Activated T-helper 2 cell treated with anti-CD3 and anti-CD28 coated beads, Interferon-gamma antibody, Interleukin-2, Interleukin-4, amounts not matched to agents 10 μg/mL and 5 μg/mL and 100 μg/mL, durations not matched to agents 14 hours and 24 hours and 36 hours (primary cell): Measurements from ENCODE around the gene CRACR2A. TPM values are rescaled to one million over a fixed set of nuclear protein-coding genes. Genes with fewer than 3 reads are reported as not detected.
A peak's percentile ranks its signal among the peaks of the same experiment; 100 is the strongest.

ENCODE experiments used
- DNase-seq: peaks from one replicate; pipeline ENCODE4 v3.0.0; 2021; ENCODE audit warnings: low spot score
- H3K27ac Mint-ChIP-seq: one replicate; pipeline ENCODE4 v1.8.0; 2021; ENCODE audit warnings: mixed read lengths
- H3K27me3 Mint-ChIP-seq: one replicate; pipeline ENCODE4 v1.8.0; 2021; ENCODE audit warnings: low read depth, mixed read lengths
- H3K36me3 Mint-ChIP-seq: one replicate; pipeline ENCODE4 v1.8.0; 2021; ENCODE audit warnings: low read depth, mixed read lengths
- H3K4me1 Mint-ChIP-seq: one replicate; pipeline ENCODE4 v1.8.0; 2021; ENCODE audit warnings: low read depth, mixed read lengths
- H3K4me3 Mint-ChIP-seq: one replicate; pipeline ENCODE4 v1.8.0; 2021; ENCODE audit warnings: low read depth, mild to moderate bottlenecking, moderate library complexity, mixed read lengths
- H3K9me3 Mint-ChIP-seq: one replicate; pipeline ENCODE4 v1.8.0; 2021; ENCODE audit warnings: mixed read lengths
- intact Hi-C: fragments of 100-400 bp; cut with micrococcal nuclease; formaldehyde crosslinking; loops from one replicate; pipeline ENCODE4 v1.15.1; 2023
- total RNA-seq: library from RNA; stranded (reverse); gene quantifications from 2 replicates; pipeline ENCODE4 v1.2.3, GENCODE V29; 2022

Gene CRACR2A
- total RNA-seq, 1 donor from 2014 or later, result 24.6 TPM

DNA sequence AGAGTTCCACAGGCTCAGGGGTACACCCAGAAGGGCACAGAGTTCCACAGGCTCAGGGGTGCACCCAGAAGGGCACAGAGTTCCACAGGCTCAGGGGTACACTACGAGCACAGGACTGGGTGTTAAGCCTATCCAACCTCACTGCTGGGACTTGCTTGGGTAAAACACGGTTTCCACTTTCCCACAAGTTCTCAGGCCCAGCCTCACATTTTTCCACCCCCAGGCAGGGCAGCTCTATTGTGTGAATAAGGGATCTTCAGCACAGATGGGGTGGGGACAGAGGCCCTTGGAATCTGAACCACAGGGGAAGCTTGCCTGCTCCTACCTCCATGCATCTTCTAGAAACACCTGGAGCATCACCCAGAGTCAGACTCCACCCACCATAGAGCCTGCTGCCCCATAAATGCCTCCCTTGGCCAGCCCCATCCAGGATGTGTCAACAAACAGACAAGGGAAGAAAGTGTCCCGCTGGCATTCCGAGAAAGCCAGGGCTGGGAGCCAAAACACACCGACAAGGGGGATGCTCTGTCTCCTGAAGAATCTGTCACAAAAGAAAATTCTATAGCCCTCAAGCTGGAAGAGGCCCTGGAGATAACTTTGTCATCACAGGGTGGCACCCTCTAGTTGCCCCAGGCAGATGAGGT lies 4.8 kb downstream of the CRACR2A start:
- Mint-ChIP-seq H3K27me3 (no peaks in the 10 kb centered on the region), H3K9me3 (peaks cover 5% of the 10 kb centered on the region), H3K27ac (no peak overlapping the region), H3K4me1 (peaks cover 52% of the 10 kb centered on the region), H3K36me3 (peaks cover 64% of the 10 kb centered on the region), H3K4me3 (no peak overlapping the region)
- intact Hi-C loops, result no loop called here
- no peak for DNase-seq

DNA sequence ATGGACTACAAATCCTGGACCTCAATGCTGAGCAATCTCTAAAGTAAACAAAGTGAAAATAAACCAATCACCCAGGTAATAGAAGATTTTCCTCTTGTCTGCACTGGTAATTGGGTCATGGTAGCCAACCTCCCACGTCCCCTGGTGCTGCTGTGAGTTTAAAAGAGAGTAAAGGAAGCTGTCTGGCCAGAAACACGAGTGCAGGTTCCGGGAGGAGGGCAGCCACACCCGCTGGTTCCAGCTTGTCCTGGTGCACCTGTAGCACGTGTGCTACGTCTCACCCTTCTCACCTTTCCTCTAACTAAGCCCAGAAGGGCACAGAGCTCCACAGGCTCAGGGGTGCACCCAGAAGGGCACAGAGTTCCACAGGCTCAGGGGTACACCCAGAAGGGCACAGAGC lies 5.4 kb downstream of the CRACR2A start:
- no peaks in the 10 kb centered on the region for H3K27me3 Mint-ChIP-seq
- peaks cover 64% of the 10 kb centered on the region for H3K36me3 Mint-ChIP-seq
- DNase-seq, result no peak
- H3K27ac Mint-ChIP-seq, result no peak overlapping the region
- no peak overlapping the region for H3K4me3 Mint-ChIP-seq
- peaks cover 52% of the 10 kb centered on the region for H3K4me1 Mint-ChIP-seq
- intact Hi-C loops, result no loop called here
- H3K9me3 Mint-ChIP-seq, result peaks cover 5% of the 10 kb centered on the region

GRCh38 chr12:3746758-3747157 lies 6.2 kb downstream of the CRACR2A start:
- Mint-ChIP-seq H3K4me1 (peaks cover 47% of the 10 kb centered on the region), H3K9me3 (peaks cover 5% of the 10 kb centered on the region), H3K27ac (no peak overlapping the region), H3K4me3 (no peak overlapping the region), H3K27me3 (no peaks in the 10 kb centered on the region), H3K36me3 (peaks cover 64% of the 10 kb centered on the region)
- DNase-seq, result no peak
- intact Hi-C loops, result no loop called here

DNA sequence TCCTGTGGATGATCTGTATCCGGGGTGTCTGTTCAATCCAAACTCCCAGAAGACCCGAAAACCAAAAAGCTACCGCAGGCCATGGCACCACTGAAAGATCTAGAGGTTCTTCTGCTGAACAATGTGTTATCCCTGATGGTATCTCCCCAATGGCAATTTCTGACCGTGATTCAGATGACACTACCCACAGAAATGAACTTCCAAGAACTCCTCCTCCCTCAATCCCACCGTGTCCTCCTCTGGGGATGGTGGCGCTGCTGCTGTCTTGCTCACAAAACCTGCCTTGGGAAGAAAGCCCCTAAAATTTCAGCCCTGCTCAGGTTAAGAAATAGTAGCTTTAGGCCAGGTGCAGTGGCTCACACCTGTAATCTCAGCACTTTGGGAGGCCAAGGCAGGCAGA lies 7.8 kb downstream of the CRACR2A start:
- DNase-seq, result no peak
- H3K36me3 Mint-ChIP-seq, result peaks cover 51% of the 10 kb centered on the region
- peaks cover 5% of the 10 kb centered on the region for H3K9me3 Mint-ChIP-seq
- no peak overlapping the region for H3K4me3 Mint-ChIP-seq
- peak overlapping the region; percentile 71 for H3K27ac Mint-ChIP-seq
- H3K27me3 Mint-ChIP-seq, result no peaks in the 10 kb centered on the region
- H3K4me1 Mint-ChIP-seq, result peaks cover 32% of the 10 kb centered on the region
- intact Hi-C loops, result no loop called here

DNA sequence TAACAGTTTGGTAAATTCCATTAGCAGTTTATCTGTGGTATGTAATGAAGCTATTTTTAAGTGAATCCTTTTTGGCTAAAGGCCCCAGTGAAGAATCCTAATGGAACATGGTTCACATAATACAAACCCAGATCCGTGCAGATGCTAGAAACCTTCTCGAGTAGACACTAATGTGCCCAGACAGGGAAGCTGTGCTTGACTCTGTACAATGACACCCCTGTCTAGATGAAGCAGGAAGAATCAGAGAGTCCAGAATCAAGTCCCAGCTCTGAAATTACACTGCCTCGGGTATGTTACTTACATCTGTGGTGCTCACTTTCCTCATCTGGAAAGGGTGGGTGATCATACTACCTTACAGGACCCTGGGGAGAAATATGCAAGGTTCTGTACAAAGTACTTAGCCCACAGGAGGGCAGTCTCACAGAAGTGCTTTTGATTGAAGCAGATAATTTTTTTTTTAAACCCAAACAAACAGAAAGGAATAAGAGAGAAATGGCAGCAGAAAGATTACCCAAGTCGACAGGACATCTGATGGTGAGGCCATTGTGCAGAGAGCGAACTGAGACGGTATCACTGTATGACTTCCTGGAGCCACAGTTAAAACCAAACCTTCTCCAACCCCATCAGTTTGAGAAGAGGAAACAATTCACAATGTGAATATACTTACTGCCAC lies 8.5 kb downstream of the CRACR2A start:
- peak overlapping the region; percentile 71 for H3K27ac Mint-ChIP-seq
- peak overlapping the region; percentile 3 for H3K4me3 Mint-ChIP-seq
- H3K4me1 Mint-ChIP-seq, result peaks cover 29% of the 10 kb centered on the region
- H3K9me3 Mint-ChIP-seq, result peaks cover 5% of the 10 kb centered on the region
- H3K27me3 Mint-ChIP-seq, result no peaks in the 10 kb centered on the region
- DNase-seq, result no peak
- H3K36me3 Mint-ChIP-seq, result peaks cover 51% of the 10 kb centered on the region
- intact Hi-C loops, result loop anchor here (1.0 kb wide), 2 partner anchors 8 to 16 kb away; no protein-coding TSS in a partner anchor

GRCh38 chr12:3743803-3744202 lies 9.1 kb downstream of the CRACR2A start:
- peaks cover 5% of the 10 kb centered on the region for H3K9me3 Mint-ChIP-seq
- no peak for DNase-seq
- no peaks in the 10 kb centered on the region for H3K27me3 Mint-ChIP-seq
- peaks cover 48% of the 10 kb centered on the region for H3K36me3 Mint-ChIP-seq
- H3K4me3 Mint-ChIP-seq, result peak overlapping the region; percentile 39
- peak overlapping the region; percentile 71 for H3K27ac Mint-ChIP-seq
- peaks cover 32% of the 10 kb centered on the region for H3K4me1 Mint-ChIP-seq
- intact Hi-C loops, result loop anchor here (1.0 kb wide), 2 partner anchors 8 to 16 kb away; no protein-coding TSS in a partner anchor

DNA sequence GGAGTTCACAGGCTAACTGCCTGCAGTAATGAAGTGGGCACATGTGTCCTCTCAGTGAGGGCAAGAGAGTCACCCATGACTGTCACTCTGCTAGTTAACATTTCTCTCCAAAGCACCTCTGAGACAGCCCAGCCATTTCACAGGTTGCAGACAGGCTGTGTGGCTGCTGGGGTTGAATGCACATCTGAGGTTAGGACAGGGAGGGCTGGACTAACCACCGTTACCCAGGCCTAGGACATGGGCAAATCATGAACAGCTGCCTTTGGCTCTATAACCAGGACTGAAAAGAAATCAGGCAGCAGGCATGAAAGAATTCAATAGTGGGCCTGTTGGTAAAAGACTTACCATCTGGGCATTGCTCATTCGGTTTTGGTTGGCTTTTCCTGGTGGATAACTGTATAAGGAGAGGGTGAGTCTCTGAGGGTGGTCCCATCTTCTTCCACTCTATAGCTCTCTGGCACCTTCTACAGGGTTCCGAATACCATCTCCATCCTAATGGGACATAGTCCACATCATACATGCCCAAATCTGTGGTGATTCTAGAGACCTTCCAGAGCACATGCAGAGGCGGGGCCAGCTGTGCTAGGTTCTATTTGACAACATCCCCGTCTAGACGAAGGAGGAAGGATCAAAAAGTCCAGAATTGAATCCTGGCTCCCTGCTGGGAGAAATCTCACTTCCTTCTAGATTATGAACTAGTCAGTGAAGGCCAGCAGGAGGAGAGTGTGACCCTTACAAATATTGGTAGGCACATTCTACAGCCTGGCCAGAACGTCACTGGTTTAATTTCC lies 10.8 kb downstream of the CRACR2A start:
- no peak overlapping the region for H3K27ac Mint-ChIP-seq
- intact Hi-C loops, result no loop called here
- H3K36me3 Mint-ChIP-seq, result peaks cover 42% of the 10 kb centered on the region
- H3K4me3 Mint-ChIP-seq, result no peak overlapping the region
- H3K4me1 Mint-ChIP-seq, result peaks cover 29% of the 10 kb centered on the region
- peaks cover 5% of the 10 kb centered on the region for H3K9me3 Mint-ChIP-seq
- DNase-seq, result no peak
- no peaks in the 10 kb centered on the region for H3K27me3 Mint-ChIP-seq

DNA sequence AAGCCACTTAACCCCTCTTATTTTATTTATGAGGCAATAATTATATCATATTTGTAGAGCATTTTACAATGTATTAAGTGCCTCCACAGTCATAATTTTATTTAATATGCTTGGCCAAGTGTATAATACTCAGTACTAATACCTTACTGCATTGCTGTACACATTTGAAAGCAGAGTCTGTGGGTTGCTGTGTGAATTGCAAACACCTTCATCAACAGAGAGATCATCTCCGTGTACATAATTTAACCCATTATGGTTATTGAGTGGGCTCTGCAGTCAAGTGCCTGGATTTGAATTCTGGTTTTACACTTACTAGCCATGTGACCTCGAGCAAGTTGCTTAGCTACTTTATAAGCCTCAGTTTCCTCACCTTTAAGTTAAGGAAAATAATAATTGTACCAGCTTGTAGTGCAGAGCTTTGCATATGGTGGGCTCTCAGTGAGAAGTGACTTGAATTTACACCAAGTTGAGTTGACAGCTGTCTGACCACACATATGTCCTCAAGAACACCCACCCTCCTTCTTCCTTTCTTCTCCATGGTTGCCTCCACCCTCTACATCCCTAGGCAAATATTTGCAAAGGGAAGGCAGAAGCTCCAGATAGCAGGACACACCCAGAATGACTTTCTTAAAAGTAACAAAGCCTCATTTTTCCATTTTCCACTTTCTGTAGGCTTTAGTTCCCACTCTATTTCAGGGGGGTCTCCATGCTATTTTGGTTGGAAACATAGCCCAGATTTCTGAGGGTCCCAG lies 12.3 kb downstream of the CRACR2A start:
- H3K27ac Mint-ChIP-seq, result no peak overlapping the region
- intact Hi-C loops, result no loop called here

GRCh38 chr12:3735432-3735831 lies 17.5 kb downstream of the CRACR2A start:
- peaks cover 25% of the 10 kb centered on the region for H3K36me3 Mint-ChIP-seq
- DNase-seq, result no peak
- no peaks in the 10 kb centered on the region for H3K27me3 Mint-ChIP-seq
- H3K9me3 Mint-ChIP-seq, result no peaks in the 10 kb centered on the region
- intact Hi-C loops, result no loop called here
- peaks cover 8% of the 10 kb centered on the region for H3K4me1 Mint-ChIP-seq
- no peak overlapping the region for H3K4me3 Mint-ChIP-seq
- no peak overlapping the region for H3K27ac Mint-ChIP-seq

More for the DNA sequence above, 12.3 kb downstream of the CRACR2A start:
- H3K27me3 Mint-ChIP-seq, result no peaks in the 10 kb centered on the region
- DNase-seq, result no peak
- no peak overlapping the region for H3K4me3 Mint-ChIP-seq
- H3K4me1 Mint-ChIP-seq, result peaks cover 26% of the 10 kb centered on the region
- H3K9me3 Mint-ChIP-seq, result no peaks in the 10 kb centered on the region
- peaks cover 28% of the 10 kb centered on the region for H3K36me3 Mint-ChIP-seq

DNA sequence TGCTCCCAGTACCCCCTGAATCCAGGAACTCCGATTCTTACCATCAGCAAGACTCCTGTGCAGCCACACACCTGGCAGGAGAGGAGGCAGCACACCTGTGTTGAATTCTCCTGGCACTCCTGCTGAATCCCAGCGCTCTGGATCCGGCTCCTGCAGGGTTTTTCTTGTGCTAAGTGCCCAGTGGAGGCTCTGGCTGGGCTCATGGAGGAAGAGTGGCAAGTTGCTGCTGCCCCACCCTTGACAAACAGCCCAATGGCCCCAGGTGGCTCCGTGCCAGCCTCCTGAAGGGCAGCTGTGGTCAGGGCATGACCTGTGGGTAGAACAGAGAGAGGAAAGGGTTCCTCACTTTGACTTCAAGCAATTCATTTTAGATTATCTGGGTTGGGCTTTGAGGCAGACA lies 20.0 kb downstream of the CRACR2A start:
- Mint-ChIP-seq H3K27me3 (no peaks in the 10 kb centered on the region), H3K4me3 (no peak overlapping the region), H3K9me3 (no peaks in the 10 kb centered on the region), H3K36me3 (peaks cover 37% of the 10 kb centered on the region), H3K27ac (no peak overlapping the region), H3K4me1 (peaks cover 22% of the 10 kb centered on the region)
- intact Hi-C loops, result no loop called here
- DNase-seq, result no peak

GRCh38 chr12:3730111-3730510 lies 22.8 kb downstream of the CRACR2A start:
- H3K9me3 Mint-ChIP-seq, result peaks cover 4% of the 10 kb centered on the region
- H3K4me1 Mint-ChIP-seq, result peaks cover 33% of the 10 kb centered on the region
- no peak overlapping the region for H3K4me3 Mint-ChIP-seq
- H3K27ac Mint-ChIP-seq, result no peak overlapping the region
- peaks cover 50% of the 10 kb centered on the region for H3K36me3 Mint-ChIP-seq
- intact Hi-C loops, result no loop called here
- no peaks in the 10 kb centered on the region for H3K27me3 Mint-ChIP-seq
- DNase-seq, result no peak

- H3K4me1 Mint-ChIP-seq, result peaks cover 33% of the 10 kb centered on the region
- peaks cover 64% of the 10 kb centered on the region for H3K36me3 Mint-ChIP-seq
- H3K27ac Mint-ChIP-seq, result peak overlapping the region; percentile 83
- peaks cover 9% of the 10 kb centered on the region for H3K9me3 Mint-ChIP-seq
- H3K27me3 Mint-ChIP-seq, result no peaks in the 10 kb centered on the region
- H3K4me3 Mint-ChIP-seq, result no peak overlapping the region
- DNase-seq, result peak; percentile 22
- intact Hi-C loops, result loop anchor here (1.0 kb wide), 2 partner anchors 16 to 24 kb away; no protein-coding TSS in a partner anchor
Measured at GRCh38 chr12:3728686-3729085, 24.2 kb downstream of the CRACR2A start.
